ENCODE data around the gene FOXC1. TPM values are rescaled to one million over a fixed set of nuclear protein-coding genes. Genes with fewer than 3 reads are reported as not detected.

The FOXC1 gene
- polyA plus RNA-seq, 1 experiment, result 7.8 TPM

GRCh38 chr6:1616701-1617463 lies 7.2 kb downstream of the FOXC1 start:
- DNase-seq (ENCODE audit: low read depth), result no peak
- CTCF ChIA-PET, result no interaction called here
- Histone ChIP-seq H3K27me3 (ENCODE audit: control insufficient read depth, insufficient read depth, low read length) (no peaks in the 10 kb centered on the region), H3K36me3 (ENCODE audit: control insufficient read depth, insufficient read depth, low read length) (peaks cover 6% of the 10 kb centered on the region), H3K4me3 (ENCODE audit: low read depth, low read length) (no peak overlapping the region)
- POLR2A ChIA-PET, result interaction anchor here (0.6 kb wide), 1 partner anchor 204 kb away, joined by 3 read pairs; no protein-coding TSS in a partner anchor
- TF ChIP-seq CTCF (IDR thresholded peaks at IDR 0.05; ENCODE audit: insufficient read depth, low read depth, low read length), result no peak

- no peak overlapping the region for H3K4me3 ChIP-seq (ENCODE audit: low read depth, low read length)
- no peaks in the 10 kb centered on the region for H3K27me3 ChIP-seq (ENCODE audit: control insufficient read depth, insufficient read depth, low read length)
- peaks cover 6% of the 10 kb centered on the region for H3K36me3 ChIP-seq (ENCODE audit: control insufficient read depth, insufficient read depth, low read length)
- CTCF ChIA-PET, result interaction anchor here (0.7 kb wide), 1 partner anchor 11 kb away, joined by 3 read pairs; no protein-coding TSS in a partner anchor
- POLR2A ChIA-PET, result interaction anchor here (0.6 kb wide), 1 partner anchor 204 kb away, joined by 3 read pairs; no protein-coding TSS in a partner anchor
- TF ChIP-seq CTCF (IDR thresholded peaks at IDR 0.05; ENCODE audit: insufficient read depth, low read depth, low read length), result no peak
- no peak for DNase-seq (ENCODE audit: low read depth)
Observed at GRCh38 chr6:1617466-1618310, 8.0 kb downstream of the FOXC1 start.

GRCh38 chr6:1618311-1619097 lies 8.8 kb downstream of the FOXC1 start:
- ChIA-PET CTCF (interaction anchor here (0.7 kb wide), 1 partner anchor 12 kb away, joined by 3 read pairs; no protein-coding TSS in a partner anchor), POLR2A (no interaction called here)
- H3K4me3 ChIP-seq (ENCODE audit: low read depth, low read length), result no peak overlapping the region
- no peak for DNase-seq (ENCODE audit: low read depth)
- no peak for TF ChIP-seq CTCF (IDR thresholded peaks at IDR 0.05; ENCODE audit: insufficient read depth, low read depth, low read length)
- H3K36me3 ChIP-seq (ENCODE audit: control insufficient read depth, insufficient read depth, low read length), result peaks cover 6% of the 10 kb centered on the region
- no peaks in the 10 kb centered on the region for H3K27me3 ChIP-seq (ENCODE audit: control insufficient read depth, insufficient read depth, low read length)

GRCh38 chr6:1619098-1619672 lies 9.5 kb downstream of the FOXC1 start:
- no peak for DNase-seq (ENCODE audit: low read depth)
- POLR2A ChIA-PET, result no interaction called here
- peaks cover 5% of the 10 kb centered on the region for H3K36me3 ChIP-seq (ENCODE audit: control insufficient read depth, insufficient read depth, low read length)
- CTCF ChIA-PET, result interaction anchor here (1.1 kb wide), 1 partner anchor 173 kb away, joined by 3 read pairs; no protein-coding TSS in a partner anchor
- no peak overlapping the region for H3K4me3 ChIP-seq (ENCODE audit: low read depth, low read length)
- no peaks in the 10 kb centered on the region for H3K27me3 ChIP-seq (ENCODE audit: control insufficient read depth, insufficient read depth, low read length)
- no peak for TF ChIP-seq CTCF (IDR thresholded peaks at IDR 0.05; ENCODE audit: insufficient read depth, low read depth, low read length)
